Transverse colon (tissue), 4 donors: Measurements from ENCODE around the gene SMYD3. TPM values are rescaled to one million over a fixed set of nuclear protein-coding genes. Genes with fewer than 3 reads are reported as not detected.

Source experiments
- DNase-seq: peaks from one replicate; pipeline ENCODE4 v3.0.0-alpha.2; 2019
- H3K27ac ChIP-seq, 4 donors: fragments of 200-600 bp; sonication (generic); 2 replicates each; pipeline ENCODE4 v1.5.1; 2016 to 2018; ENCODE audit warnings: inconsistent platforms in 4 of 4
- H3K27me3 ChIP-seq: fragments of 200-600 bp; sonication (generic); 2 replicates; pipeline ENCODE4 v1.5.1; 2017; ENCODE audit warnings: inconsistent platforms
- H3K36me3 ChIP-seq, 4 donors: fragments of 200-600 bp; sonication (generic); 2 replicates each; pipeline ENCODE4 v1.5.1; 2017 to 2019; ENCODE audit warnings: inconsistent platforms in 4 of 4
- H3K4me1 ChIP-seq, 4 donors: fragments of 200-600 bp; sonication (generic); 2 replicates each; pipeline ENCODE4 v1.5.1; 2017 to 2020; ENCODE audit warnings: inconsistent platforms in 4 of 4
- H3K4me3 ChIP-seq, 4 donors: fragments of 200-600 bp; sonication (generic); 1 replicate in 1 of 4; 2 replicates in 3 of 4; pipeline versions ENCODE4 v1.5.1 to v1.6.1; 2017 to 2019; ENCODE audit warnings: inconsistent platforms in 4 of 4
- H3K9me3 ChIP-seq, 2 donors: fragments of 200-600 bp; sonication (generic); 2 replicates each; pipeline ENCODE4 v1.5.1; 2017 to 2019; ENCODE audit warnings: inconsistent platforms in 2 of 2
- EP300 ChIP-seq: sonication (generic); formaldehyde crosslinking; IDR thresholded peaks from one replicate; pipeline ENCODE4 v1.6.1; 2017; ENCODE audit warnings: antibody characterized with exemption, low read depth
- POLR2A ChIP-seq: fragments of 450-650 bp; IDR thresholded peaks from one replicate; pipeline ENCODE4 v1.6.1; 2016; ENCODE audit warnings: antibody characterized with exemption, mild to moderate bottlenecking, moderate library complexity
- POLR2AphosphoS5 ChIP-seq, 3 donors: sonication (generic); formaldehyde crosslinking; IDR thresholded peaks; one replicate each; pipeline ENCODE4 v1.6.1; 2016; ENCODE audit warnings: antibody characterized with exemption in 3 of 3
- WGBS, 2 donors: methylation state at CpG; one replicate each; pipeline ENCODE4 v1.1.5; 2018; ENCODE audit warnings: low coverage in 1 of 2; 5-methylcytosine and 5-hydroxymethylcytosine counted together
- in situ Hi-C, 4 donors: fragments of 200-750 bp; cut with MboI; loops; one replicate each; pipeline versions ENCODE4 v1.15.0 to v1.15.1; 2017; ENCODE audit warnings: low sequenced_read_pairs in 3 of 4, low pct_ligation_motif_present in 1 of 4, low pct_unique_long_range_greater_than_20kb in 1 of 4
- intact Hi-C: fragments of 100-400 bp; cut with DNase I; formaldehyde crosslinking; loops from one replicate; pipeline ENCODE4 v1.15.1; 2023; ENCODE audit warnings: low total_unique reads
- total RNA-seq, 4 donors: library from RNA; depleted of rRNA; stranded (reverse); fragments of >200 nt; gene quantifications; one replicate each; pipeline ENCODE4 v1.1.0, GENCODE V29; 2016
- TF ChIP-seq, protein P1 (sequence below), 5 experiments: fragments of 200-600 bp in 3 of 5; fragments of 450-650 bp in 2 of 5; sonication (generic) in 3 of 5; IDR thresholded peaks; 1 replicate in 2 of 5; 2 replicates in 3 of 5; pipeline ENCODE4 v1.5.1; 2016 to 2017; ENCODE audit warnings: antibody characterized with exemption in 5 of 5, inconsistent platforms in 3 of 5, mild to moderate bottlenecking in 2 of 5, moderate library complexity in 1 of 5

The SMYD3 gene
- total RNA-seq, 4 donors from 2014 or later, result 10.5 to 31.3 (median 25.8) TPM

GRCh38 chr1:245932302-245932972 lies 574.6 kb downstream of the SMYD3 start:
- TF ChIP-seq EP300, result no peak
- no peak for TF ChIP-seq POLR2AphosphoS5 (IDR thresholded peaks at IDR 0.05)
- TF ChIP-seq, protein P1, sequence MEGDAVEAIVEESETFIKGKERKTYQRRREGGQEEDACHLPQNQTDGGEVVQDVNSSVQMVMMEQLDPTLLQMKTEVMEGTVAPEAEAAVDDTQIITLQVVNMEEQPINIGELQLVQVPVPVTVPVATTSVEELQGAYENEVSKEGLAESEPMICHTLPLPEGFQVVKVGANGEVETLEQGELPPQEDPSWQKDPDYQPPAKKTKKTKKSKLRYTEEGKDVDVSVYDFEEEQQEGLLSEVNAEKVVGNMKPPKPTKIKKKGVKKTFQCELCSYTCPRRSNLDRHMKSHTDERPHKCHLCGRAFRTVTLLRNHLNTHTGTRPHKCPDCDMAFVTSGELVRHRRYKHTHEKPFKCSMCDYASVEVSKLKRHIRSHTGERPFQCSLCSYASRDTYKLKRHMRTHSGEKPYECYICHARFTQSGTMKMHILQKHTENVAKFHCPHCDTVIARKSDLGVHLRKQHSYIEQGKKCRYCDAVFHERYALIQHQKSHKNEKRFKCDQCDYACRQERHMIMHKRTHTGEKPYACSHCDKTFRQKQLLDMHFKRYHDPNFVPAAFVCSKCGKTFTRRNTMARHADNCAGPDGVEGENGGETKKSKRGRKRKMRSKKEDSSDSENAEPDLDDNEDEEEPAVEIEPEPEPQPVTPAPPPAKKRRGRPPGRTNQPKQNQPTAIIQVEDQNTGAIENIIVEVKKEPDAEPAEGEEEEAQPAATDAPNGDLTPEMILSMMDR (IDR thresholded peaks at IDR 0.05), result no peak
- no peak for TF ChIP-seq POLR2A
- no peaks in the 10 kb centered on the region for H3K27me3 ChIP-seq
- H3K27ac ChIP-seq, result no peak overlapping the region
- no peaks in the 10 kb centered on the region for H3K36me3 ChIP-seq
- H3K9me3 ChIP-seq, result no peaks in the 10 kb centered on the region
- intact Hi-C loops, result no loop called here
- no peak overlapping the region for H3K4me3 ChIP-seq
- no peak for DNase-seq
- H3K4me1 ChIP-seq, result no peaks in the 10 kb centered on the region
- WGBS, 2 donors, result 75 to 91% methylated on average over 4 to 8 of the region's 8 CpGs
- in situ Hi-C loops, result no loop called here

DNA sequence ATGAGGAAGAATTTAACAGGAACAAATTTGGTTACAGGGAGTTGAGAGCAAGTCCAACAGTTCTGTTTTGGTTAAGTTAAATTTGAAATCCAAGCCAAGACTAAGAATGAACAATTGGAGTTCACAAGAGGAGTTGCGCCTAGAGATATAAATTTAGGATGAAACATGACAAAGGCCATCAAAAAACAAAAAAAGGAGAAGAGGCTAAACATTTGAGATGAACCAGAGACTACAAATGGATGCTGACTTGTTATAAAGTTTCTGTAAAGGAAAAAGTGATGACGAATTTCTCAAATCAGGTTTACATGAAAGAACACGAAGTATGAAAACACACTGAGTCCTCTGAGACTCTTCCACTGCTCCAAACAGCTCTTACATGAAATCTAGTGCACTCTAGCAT lies 575.6 kb downstream of the SMYD3 start:
- in situ Hi-C loops, result no loop called here
- intact Hi-C loops, result no loop called here
- no peaks in the 10 kb centered on the region for H3K27me3 ChIP-seq
- H3K36me3 ChIP-seq, result no peaks in the 10 kb centered on the region
- H3K27ac ChIP-seq, result peak overlapping the region in 1 of 4 donors; percentile 28
- H3K9me3 ChIP-seq, result no peaks in the 10 kb centered on the region
- no peak overlapping the region for H3K4me3 ChIP-seq
- no peaks in the 10 kb centered on the region for H3K4me1 ChIP-seq
- 74 to 85% methylated on average over 3 of the region's 3 CpGs for WGBS, 2 donors
- DNase-seq, result no peak
- TF ChIP-seq, protein P1 (IDR thresholded peaks at IDR 0.05), result no peak
- TF ChIP-seq POLR2A (no peak), POLR2AphosphoS5 (IDR thresholded peaks at IDR 0.05) (peak in 1 of 3 donors; percentile 45), EP300 (no peak)

GRCh38 chr1:245929224-245929623 lies 577.9 kb downstream of the SMYD3 start:
- WGBS, 2 donors, result 97 to 98% methylated on average over 7 of the region's 7 CpGs
- no peaks in the 10 kb centered on the region for H3K36me3 ChIP-seq
- intact Hi-C loops, result no loop called here

DNA sequence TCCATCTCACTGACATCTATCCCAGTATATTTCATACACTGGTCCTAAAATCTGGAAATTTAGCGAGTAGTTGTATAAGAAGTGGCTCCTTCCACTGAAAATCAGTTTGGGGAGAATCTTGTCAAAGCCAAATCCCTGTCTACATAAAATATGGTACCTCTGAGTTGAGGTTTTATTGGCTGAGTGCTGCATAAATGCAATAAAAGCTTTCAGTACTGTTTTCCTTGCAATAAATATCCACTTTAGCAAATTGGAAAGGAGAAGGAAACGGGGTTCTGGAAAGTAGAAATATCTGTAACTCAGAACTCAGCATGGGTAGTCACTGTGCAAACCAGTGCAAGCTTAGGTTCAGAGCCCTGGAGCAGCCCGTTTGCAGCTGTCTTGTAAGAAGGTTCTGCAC lies 580.2 kb downstream of the SMYD3 start:
- DNase-seq, result no peak
- Histone ChIP-seq H3K27me3 (no peaks in the 10 kb centered on the region), H3K4me3 (no peak overlapping the region), H3K36me3 (no peaks in the 10 kb centered on the region), H3K27ac (no peak overlapping the region), H3K4me1 (no peaks in the 10 kb centered on the region), H3K9me3 (no peaks in the 10 kb centered on the region)
- TF ChIP-seq POLR2AphosphoS5 (IDR thresholded peaks at IDR 0.05) (no peak), POLR2A (no peak), EP300 (no peak)
- TF ChIP-seq, protein P1 (IDR thresholded peaks at IDR 0.05), result no peak
- intact Hi-C loops (no loop called here), in situ Hi-C loops (no loop called here)
- WGBS, 2 donors, result 78 to 79% methylated on average over 3 of the region's 3 CpGs

More at GRCh38 chr1:245929224-245929623, 577.9 kb downstream of the SMYD3 start:
- Histone ChIP-seq H3K4me3 (no peak overlapping the region), H3K27ac (no peak overlapping the region), H3K27me3 (no peaks in the 10 kb centered on the region), H3K9me3 (no peaks in the 10 kb centered on the region), H3K4me1 (no peaks in the 10 kb centered on the region)
- in situ Hi-C loops, result no loop called here
- no peak for DNase-seq
- TF ChIP-seq POLR2A (no peak), POLR2AphosphoS5 (IDR thresholded peaks at IDR 0.05) (no peak), EP300 (no peak)
- TF ChIP-seq, protein P1 (IDR thresholded peaks at IDR 0.05), result no peak
